Esophagus (tissue), 2 donors: ENCODE results near the gene TBX21. TPM values are rescaled to one million over a fixed set of nuclear protein-coding genes. Genes with fewer than 3 reads are reported as not detected.
"Not testable (repeated sequence)": the region's sequence is repeated elsewhere in the genome, so short reads cannot be mapped to it uniquely, and the experiment has no call there.

Experiments
- H3K27ac ChIP-seq, 2 donors: one replicate each; pipeline ENCODE4 v1.5.1; 2013; ENCODE audit warnings: low read depth in 2 of 2, mild to moderate bottlenecking in 2 of 2, inconsistent platforms in 1 of 2, low read length in 1 of 2, moderate library complexity in 1 of 2
- H3K27me3 ChIP-seq, 2 donors: one replicate each; pipeline ENCODE4 v1.6.1; 2013; ENCODE audit warnings: low read length in 2 of 2, control low read depth in 1 of 2, mild to moderate bottlenecking in 1 of 2; ENCODE audit not compliant: insufficient read depth in 2 of 2, control insufficient read depth in 1 of 2
- H3K36me3 ChIP-seq, 2 donors: one replicate each; pipeline ENCODE4 v1.6.1; 2013; ENCODE audit warnings: low read length in 1 of 2; ENCODE audit not compliant: control insufficient read depth in 2 of 2, insufficient read depth in 2 of 2
- H3K4me1 ChIP-seq, 2 donors: one replicate each; pipeline ENCODE4 v1.6.1; 2013; ENCODE audit warnings: low read length in 1 of 2; ENCODE audit not compliant: control insufficient read depth in 2 of 2, insufficient read depth in 2 of 2
- H3K4me3 ChIP-seq, 2 donors: one replicate each; pipeline ENCODE4 v1.5.1; 2013; ENCODE audit warnings: low read length in 2 of 2, mild to moderate bottlenecking in 2 of 2, low read depth in 1 of 2, moderate library complexity in 1 of 2
- H3K9me3 ChIP-seq, 2 donors: one replicate each; pipeline ENCODE4 v1.6.1; 2013; ENCODE audit warnings: mild to moderate bottlenecking in 2 of 2, low read depth in 1 of 2, low read length in 1 of 2, moderate library complexity in 1 of 2; ENCODE audit not compliant: control insufficient read depth in 2 of 2, insufficient read depth in 1 of 2
- WGBS, 2 donors: extraction: QIAGEN DNeasy Blood & Tissue Kit; methylation state at CpG; one replicate each; pipeline ENCODE4 v1.1.7; 2013; 5-methylcytosine and 5-hydroxymethylcytosine counted together
- polyA plus RNA-seq, 2 donors: library from polyadenylated mRNA; stranded (reverse); fragments of 200-250 nt; gene quantifications; one replicate each; pipeline ENCODE4 v1.2.3, GENCODE V29; 2013
- donor health status: healthy with polysubstance abuse.
- donor health status: Bipolar disorder and iron deficiency.

The TBX21 gene
- polyA plus RNA-seq, 2 donors: 0.18 to 0.24 TPM

- Histone ChIP-seq H3K4me3 (no peak overlapping the region), H3K27me3 (peaks cover 0 to 4% of the 10 kb centered on the region in 2 donors), H3K4me1 (peaks cover 0 to 5% of the 10 kb centered on the region in 2 donors), H3K9me3 (peaks cover 0 to 2% of the 10 kb centered on the region in 2 donors), H3K36me3 (no peaks in the 10 kb centered on the region), H3K27ac (no peak overlapping the region)
- 70 to 79% methylated on average over 17 of the region's 17 CpGs for WGBS, 2 donors
Observed at GRCh38 chr17:47736501-47737495, 3.8 kb downstream of the TBX21 start.

DNA sequence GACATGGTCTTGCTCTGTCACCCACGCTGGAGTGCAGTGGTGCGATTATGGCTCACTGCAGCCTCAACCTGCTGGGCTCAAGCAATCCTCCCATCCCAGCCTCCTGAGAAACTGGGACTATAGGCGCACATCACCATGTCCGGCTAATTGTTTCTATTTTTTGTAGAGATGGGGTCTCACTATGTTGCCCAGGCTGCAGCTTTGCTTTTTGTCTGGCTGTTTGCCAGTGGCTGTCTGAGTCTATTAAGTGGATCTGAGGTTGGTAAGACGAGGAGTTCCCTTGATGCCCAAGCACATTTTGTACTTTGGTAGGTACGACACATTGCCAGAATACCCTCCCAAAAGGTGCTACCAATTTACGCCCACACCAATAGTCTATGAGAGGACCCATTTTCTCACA is 5.1 kb downstream of the TBX21 start:
- H3K4me1 ChIP-seq: peaks cover 0 to 2% of the 10 kb centered on the region in 2 donors
- no peak overlapping the region for H3K4me3 ChIP-seq
- no peak overlapping the region for H3K27ac ChIP-seq
- WGBS, 2 donors: 90 to 92% methylated on average over 7 of the region's 7 CpGs
- peaks cover 0 to 4% of the 10 kb centered on the region in 2 donors for H3K27me3 ChIP-seq
- peaks cover 0 to 2% of the 10 kb centered on the region in 2 donors for H3K9me3 ChIP-seq
- H3K36me3 ChIP-seq: no peaks in the 10 kb centered on the region

DNA sequence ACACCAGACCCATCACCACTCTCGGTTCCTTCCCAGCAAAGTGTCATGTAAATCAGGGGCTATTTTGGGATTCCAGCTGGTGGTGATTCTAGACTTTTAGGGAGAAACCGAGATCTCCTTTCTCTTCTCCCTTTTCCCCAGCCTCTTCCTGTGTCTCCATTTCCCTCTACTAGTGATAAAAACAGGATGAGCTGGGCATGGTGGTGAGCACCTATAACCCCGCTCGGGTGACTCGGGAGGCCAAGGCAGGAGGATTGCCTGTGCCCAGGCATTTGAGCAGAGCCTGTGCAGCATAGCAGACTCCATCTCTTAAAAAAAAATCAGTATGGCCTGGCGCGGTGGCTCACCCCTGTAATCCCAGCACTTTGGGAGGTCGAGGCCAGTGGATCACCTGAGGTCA is 6.1 kb downstream of the TBX21 start:
- no peak overlapping the region for H3K27ac ChIP-seq
- H3K27me3 ChIP-seq: peaks cover 0 to 3% of the 10 kb centered on the region in 2 donors
- whole genome bisulfite sequencing, 2 donors: 81 to 89% methylated on average over 8 of the region's 8 CpGs

DNA sequence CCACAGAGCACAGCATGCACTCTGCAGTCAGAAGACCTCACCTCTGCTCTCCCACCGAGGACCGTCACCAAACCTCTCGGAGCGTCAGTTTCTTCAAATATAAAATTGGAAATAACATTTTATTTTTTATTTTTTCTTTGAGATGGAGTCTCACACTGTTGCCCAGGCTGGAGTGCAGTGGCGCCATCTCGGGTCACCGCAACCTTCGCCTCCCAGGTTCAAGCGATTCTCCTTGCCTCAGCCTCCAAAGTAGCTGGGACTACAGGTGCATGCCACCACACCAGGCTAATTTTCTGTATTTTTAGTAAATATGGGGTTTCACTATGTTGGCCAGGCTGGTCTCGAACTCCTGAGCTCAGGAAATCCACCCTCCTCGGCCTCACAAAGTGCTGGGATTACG is 6.9 kb downstream of the TBX21 start:
- 87 to 88% methylated on average over 12 of the region's 12 CpGs for WGBS, 2 donors
- H3K27me3 ChIP-seq, H3K4me1 ChIP-seq: not testable (repeated sequence)

More for the DNA sequence above, 6.1 kb downstream of the TBX21 start:
- H3K36me3 ChIP-seq: no peaks in the 10 kb centered on the region
- peaks cover 0 to 2% of the 10 kb centered on the region in 2 donors for H3K9me3 ChIP-seq
- no peak overlapping the region for H3K4me3 ChIP-seq
- H3K4me1 ChIP-seq: no peaks in the 10 kb centered on the region

DNA sequence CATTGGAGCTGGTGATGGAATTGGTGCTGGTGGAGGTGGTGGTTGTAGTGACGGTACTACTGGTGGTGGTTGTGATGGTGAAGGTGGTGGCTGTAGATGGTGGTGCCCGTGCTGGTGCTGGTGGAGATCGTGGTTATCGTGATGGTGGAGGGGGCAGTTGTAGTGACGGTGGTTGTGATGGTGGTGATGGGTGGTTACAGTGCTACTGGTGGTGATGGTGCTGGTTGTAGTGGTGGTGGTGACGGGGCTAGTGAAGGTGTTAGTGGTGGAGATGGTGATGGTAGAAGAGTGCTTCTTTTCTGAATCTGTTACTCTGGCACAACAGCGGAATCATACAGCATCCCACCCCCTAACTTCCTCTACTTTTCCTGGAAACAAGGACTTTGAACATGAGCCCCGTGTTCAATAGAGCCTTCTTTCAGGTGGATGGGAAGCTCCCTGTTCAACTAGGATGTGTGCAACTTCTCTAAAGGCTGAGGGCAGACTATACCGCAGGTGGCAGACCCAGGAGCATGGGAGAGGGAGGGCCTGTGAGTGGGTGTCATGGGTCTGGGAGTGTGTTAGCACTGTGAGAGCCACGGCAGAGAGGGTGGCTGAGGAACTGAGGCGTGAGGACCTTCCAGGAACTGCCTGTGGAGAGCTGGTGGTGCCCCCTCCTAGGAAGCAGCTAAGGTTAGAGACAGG is 8.2 kb downstream of the TBX21 start:
- peaks cover 0 to 1% of the 10 kb centered on the region in 2 donors for H3K36me3 ChIP-seq
- WGBS, 2 donors: 77 to 80% methylated on average over 11 of the region's 11 CpGs
- peaks cover 3 to 4% of the 10 kb centered on the region in 2 donors for H3K27me3 ChIP-seq
- no peak overlapping the region for H3K27ac ChIP-seq
- H3K4me3 ChIP-seq: no peak overlapping the region
- peaks cover 0 to 2% of the 10 kb centered on the region in 2 donors for H3K9me3 ChIP-seq
- no peaks in the 10 kb centered on the region for H3K4me1 ChIP-seq

More for the DNA sequence above, 6.9 kb downstream of the TBX21 start:
- H3K4me3 ChIP-seq, H3K27ac ChIP-seq, H3K9me3 ChIP-seq, H3K36me3 ChIP-seq: not testable (repeated sequence)

DNA sequence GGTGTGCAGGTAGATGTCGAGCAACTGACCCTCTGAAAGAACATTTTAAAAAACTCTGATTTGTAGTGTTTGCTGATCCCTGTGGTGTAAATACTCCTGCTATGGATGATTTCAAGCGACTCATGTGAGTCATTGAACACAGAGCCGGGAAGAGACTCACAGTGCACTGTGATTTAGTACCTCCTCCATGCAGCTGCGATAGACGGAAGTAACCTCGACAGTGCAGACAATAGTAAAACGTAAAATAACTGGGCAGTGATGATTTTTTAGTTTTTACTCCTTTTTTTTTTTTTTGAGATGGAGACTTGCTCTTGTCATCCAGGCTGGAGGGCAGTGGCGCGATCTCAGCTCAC is 8.7 kb downstream of the TBX21 start:
- Histone ChIP-seq H3K4me3 (no peak overlapping the region), H3K9me3 (peaks cover 0 to 2% of the 10 kb centered on the region in 2 donors), H3K27me3 (peaks cover 3 to 4% of the 10 kb centered on the region in 2 donors), H3K36me3 (peaks cover 0 to 1% of the 10 kb centered on the region in 2 donors), H3K4me1 (no peaks in the 10 kb centered on the region), H3K27ac (no peak overlapping the region)
- 72 to 78% methylated on average over 9 of the region's 9 CpGs for WGBS, 2 donors

- Histone ChIP-seq H3K27me3 (peaks cover 3 to 4% of the 10 kb centered on the region in 2 donors), H3K4me1 (no peaks in the 10 kb centered on the region)
Observed at GRCh38 chr17:47742319-47743181, 9.5 kb downstream of the TBX21 start.

DNA sequence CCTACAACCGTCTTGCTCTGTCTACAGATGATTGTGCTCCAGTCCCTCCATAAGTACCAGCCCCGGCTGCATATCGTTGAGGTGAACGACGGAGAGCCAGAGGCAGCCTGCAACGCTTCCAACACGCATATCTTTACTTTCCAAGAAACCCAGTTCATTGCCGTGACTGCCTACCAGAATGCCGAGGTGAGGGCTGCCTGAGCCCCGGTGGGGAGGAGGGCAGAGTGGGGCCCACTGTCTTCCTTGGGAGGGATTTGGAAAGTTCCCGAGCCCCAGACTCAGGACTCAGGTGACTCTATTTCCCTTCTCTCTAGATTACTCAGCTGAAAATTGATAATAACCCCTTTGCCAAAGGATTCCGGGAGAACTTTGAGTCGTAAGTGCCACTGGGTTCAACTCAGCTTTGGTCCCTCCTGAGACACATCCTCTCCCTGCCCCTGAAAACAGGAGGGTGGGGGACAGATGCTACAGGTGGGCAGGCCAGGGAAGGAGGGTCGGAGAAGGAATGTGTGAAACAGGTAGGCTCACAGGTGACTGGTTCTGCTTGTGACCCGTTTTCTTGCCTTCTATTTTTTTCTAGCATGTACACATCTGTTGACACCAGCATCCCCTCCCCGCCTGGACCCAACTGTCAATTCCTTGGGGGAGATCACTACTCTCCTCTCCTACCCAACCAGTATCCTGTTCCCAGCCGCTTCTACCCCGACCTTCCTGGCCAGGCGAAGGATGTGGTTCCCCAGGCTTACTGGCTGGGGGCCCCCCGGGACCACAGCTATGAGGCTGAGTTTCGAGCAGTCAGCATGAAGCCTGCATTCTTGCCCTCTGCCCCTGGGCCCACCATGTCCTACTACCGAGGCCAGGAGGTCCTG is 11.4 kb downstream of the TBX21 start:
- H3K36me3 ChIP-seq: peaks cover 0 to 1% of the 10 kb centered on the region in 2 donors
- peaks cover 0 to 2% of the 10 kb centered on the region in 2 donors for H3K9me3 ChIP-seq
- 68 to 71% methylated on average over 22 of the region's 22 CpGs for WGBS, 2 donors
- no peak overlapping the region for H3K27ac ChIP-seq
- H3K4me1 ChIP-seq: no peaks in the 10 kb centered on the region
- no peak overlapping the region for H3K4me3 ChIP-seq
- H3K27me3 ChIP-seq: peaks cover 3 to 4% of the 10 kb centered on the region in 2 donors

More at GRCh38 chr17:47742319-47743181, 9.5 kb downstream of the TBX21 start:
- H3K27ac ChIP-seq: no peak overlapping the region
- H3K36me3 ChIP-seq: peaks cover 0 to 1% of the 10 kb centered on the region in 2 donors
- 29 to 41% methylated on average over 26 of the region's 26 CpGs for WGBS, 2 donors
- no peak overlapping the region for H3K4me3 ChIP-seq
- peaks cover 0 to 2% of the 10 kb centered on the region in 2 donors for H3K9me3 ChIP-seq
